Measurements from ENCODE around the gene TLE3. TPM values are rescaled to one million over a fixed set of nuclear protein-coding genes. Genes with fewer than 3 reads are reported as not detected.
"Not testable (repeated sequence)": the region's sequence is repeated elsewhere in the genome, so short reads cannot be mapped to it uniquely, and the experiment has no call there.

Gene TLE3
- total and polyA plus RNA-seq, 2 experiments from 2014 or later, result 20.5 to 38.2 TPM

DNA sequence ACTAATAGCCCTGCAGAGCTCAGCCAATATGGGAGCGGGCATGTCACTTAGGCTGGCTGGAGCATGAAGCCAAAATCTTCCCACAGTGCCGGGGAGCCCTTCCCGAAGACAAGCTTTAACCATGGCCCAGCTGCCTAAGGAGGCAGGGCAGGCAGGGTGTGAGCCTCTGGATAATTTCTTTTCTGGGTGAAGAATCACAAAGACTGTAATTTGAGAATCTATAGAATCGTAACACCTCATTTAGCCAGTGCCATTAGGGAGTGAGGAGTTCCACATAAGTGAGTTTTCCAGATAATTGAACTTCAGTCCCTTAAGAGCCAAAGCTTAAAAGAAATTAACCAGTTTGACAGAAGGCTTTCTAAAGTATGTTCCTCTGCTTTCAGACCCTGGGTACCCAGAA lies 40.2 kb upstream of the TLE3 start:
- Histone ChIP-seq H3K36me3 (no peaks in the 10 kb centered on the region), H3K4me1 (ENCODE audit: low read depth) (peaks cover 3% of the 10 kb centered on the region), H3K9me3 (ENCODE audit: low read depth) (no peaks in the 10 kb centered on the region), H3K27ac (no peak overlapping the region), H3K4me3 (no peak overlapping the region), H3K27me3 (peaks cover 39% of the 10 kb centered on the region)
- TF ChIP-seq, protein P1, sequence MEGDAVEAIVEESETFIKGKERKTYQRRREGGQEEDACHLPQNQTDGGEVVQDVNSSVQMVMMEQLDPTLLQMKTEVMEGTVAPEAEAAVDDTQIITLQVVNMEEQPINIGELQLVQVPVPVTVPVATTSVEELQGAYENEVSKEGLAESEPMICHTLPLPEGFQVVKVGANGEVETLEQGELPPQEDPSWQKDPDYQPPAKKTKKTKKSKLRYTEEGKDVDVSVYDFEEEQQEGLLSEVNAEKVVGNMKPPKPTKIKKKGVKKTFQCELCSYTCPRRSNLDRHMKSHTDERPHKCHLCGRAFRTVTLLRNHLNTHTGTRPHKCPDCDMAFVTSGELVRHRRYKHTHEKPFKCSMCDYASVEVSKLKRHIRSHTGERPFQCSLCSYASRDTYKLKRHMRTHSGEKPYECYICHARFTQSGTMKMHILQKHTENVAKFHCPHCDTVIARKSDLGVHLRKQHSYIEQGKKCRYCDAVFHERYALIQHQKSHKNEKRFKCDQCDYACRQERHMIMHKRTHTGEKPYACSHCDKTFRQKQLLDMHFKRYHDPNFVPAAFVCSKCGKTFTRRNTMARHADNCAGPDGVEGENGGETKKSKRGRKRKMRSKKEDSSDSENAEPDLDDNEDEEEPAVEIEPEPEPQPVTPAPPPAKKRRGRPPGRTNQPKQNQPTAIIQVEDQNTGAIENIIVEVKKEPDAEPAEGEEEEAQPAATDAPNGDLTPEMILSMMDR (IDR thresholded peaks at IDR 0.05; ENCODE audit: low read depth, low read length), result no peak
- DNase-seq (ENCODE audit: low read depth in 1 of 2, low spot score in 1 of 2), result no peak

DNA sequence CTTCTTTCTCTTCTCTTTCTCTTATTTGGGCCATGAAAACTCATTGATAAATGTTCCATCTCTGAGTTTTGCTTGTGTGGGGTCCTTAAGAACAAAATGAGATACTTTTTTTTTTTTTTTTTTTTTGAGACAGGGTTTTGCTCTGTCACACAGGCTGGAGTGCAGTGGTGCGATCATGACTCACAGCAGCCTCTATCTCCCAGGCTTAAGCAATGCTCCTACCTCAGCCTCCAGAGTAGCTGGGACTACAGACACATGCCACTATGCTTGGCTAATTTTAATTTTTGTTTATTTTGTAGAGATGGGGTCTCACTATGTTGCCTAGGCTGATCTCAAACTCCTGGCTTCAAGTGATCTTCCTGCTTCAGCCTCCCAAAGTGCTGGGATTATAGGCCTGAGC lies 39.3 kb upstream of the TLE3 start:
- not testable (repeated sequence) for H3K36me3 ChIP-seq; H3K27ac ChIP-seq; H3K4me1 ChIP-seq (ENCODE audit: low read depth); H3K4me3 ChIP-seq; DNase-seq (ENCODE audit: low read depth in 1 of 2, low spot score in 1 of 2); H3K9me3 ChIP-seq (ENCODE audit: low read depth)
- peaks cover 47% of the 10 kb centered on the region for H3K27me3 ChIP-seq

DNA sequence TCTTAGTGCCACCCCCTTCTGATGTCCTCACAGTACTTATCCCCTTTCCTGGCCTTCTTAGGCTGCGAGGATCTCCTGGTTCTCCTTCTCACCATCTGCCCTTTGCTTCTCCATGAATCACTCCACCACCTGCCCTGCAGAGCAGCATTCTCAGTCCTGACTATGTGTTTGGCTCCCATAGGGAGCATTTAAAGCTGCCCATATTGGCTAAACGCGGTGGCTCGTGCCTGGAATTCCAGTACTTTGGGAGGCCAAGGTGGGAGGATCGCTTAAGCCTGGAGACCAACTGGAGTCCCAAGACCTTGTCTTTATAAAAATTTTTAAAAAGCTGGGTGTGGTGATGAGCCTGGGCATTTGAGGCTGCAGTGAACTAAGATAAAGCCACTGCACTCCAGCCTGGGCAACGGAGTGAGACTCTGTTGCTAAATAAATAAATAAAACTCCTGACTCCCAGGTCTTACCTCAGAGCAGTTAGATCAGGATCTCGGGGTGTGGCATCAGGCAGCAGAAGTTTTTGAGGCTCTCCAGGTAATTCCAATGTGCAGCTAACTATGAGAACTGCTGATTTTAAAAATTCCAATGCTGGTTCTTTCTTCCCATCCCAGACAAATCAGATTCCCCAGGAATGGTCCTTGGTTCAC lies 36.2 kb upstream of the TLE3 start:
- no peaks in the 10 kb centered on the region for H3K4me1 ChIP-seq (ENCODE audit: low read depth)

DNA sequence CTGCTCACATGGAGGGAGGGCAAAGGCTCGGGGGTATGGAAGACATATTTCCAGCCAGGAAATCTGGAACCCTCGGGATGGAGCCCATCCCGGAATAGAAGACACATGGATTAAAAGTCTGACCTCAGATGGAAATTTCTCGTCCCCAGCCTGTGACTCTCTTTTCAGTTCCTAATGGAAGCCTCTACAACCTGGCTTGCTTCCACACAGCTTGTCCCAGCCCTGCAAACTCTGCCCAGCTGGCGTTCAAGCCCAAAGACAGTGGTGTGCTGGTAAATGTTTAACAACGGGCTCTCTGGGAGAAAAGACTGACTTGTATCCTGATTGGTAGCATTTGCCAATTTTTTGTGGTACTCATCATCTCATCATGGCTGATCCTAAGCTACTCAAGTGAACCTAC lies 35.6 kb upstream of the TLE3 start:
- H3K27me3 ChIP-seq, result peaks cover 61% of the 10 kb centered on the region
- H3K9me3 ChIP-seq (ENCODE audit: low read depth), result no peaks in the 10 kb centered on the region
- DNase-seq (ENCODE audit: low read depth in 1 of 2, low spot score in 1 of 2), result no peak
- TF ChIP-seq, protein P1 (IDR thresholded peaks at IDR 0.05; ENCODE audit: low read depth, low read length), result no peak
- no peak overlapping the region for H3K4me3 ChIP-seq
- no peaks in the 10 kb centered on the region for H3K36me3 ChIP-seq
- H3K27ac ChIP-seq, result no peak overlapping the region
- no peaks in the 10 kb centered on the region for H3K4me1 ChIP-seq (ENCODE audit: low read depth)

More for the DNA sequence above, 36.2 kb upstream of the TLE3 start:
- H3K27ac ChIP-seq, result no peak overlapping the region
- DNase-seq (ENCODE audit: low read depth in 1 of 2, low spot score in 1 of 2), result no peak
- TF ChIP-seq, protein P1 (IDR thresholded peaks at IDR 0.05; ENCODE audit: low read depth, low read length), result no peak
- H3K9me3 ChIP-seq (ENCODE audit: low read depth), result no peaks in the 10 kb centered on the region
- no peak overlapping the region for H3K4me3 ChIP-seq
- H3K27me3 ChIP-seq, result peaks cover 67% of the 10 kb centered on the region
- no peaks in the 10 kb centered on the region for H3K36me3 ChIP-seq

DNA sequence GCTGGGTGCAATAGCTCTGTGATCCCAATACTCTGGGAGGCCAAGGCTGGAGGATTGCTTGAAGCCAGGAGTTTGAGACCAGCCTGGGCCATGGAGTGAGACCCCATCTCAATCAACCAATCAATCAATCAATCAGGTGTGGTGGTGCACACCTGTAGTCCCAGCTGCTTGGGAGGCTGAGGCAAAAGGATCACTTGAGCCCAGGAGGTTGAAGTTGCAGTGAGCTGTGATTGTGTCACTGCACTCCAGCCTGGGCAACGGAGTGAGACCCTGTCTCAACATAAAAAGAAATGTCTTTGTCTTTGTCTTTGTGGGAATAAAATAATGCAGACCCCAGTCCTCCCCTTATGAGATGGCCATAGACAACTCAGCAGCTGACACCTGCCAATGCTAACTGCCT lies 34.9 kb upstream of the TLE3 start:
- H3K4me1 ChIP-seq (ENCODE audit: low read depth), result no peaks in the 10 kb centered on the region
- no peak overlapping the region for H3K4me3 ChIP-seq
- no peak overlapping the region for H3K27ac ChIP-seq
- TF ChIP-seq, protein P1 (IDR thresholded peaks at IDR 0.05; ENCODE audit: low read depth, low read length), result no peak
- no peak for DNase-seq (ENCODE audit: low read depth in 1 of 2, low spot score in 1 of 2)
- no peaks in the 10 kb centered on the region for H3K36me3 ChIP-seq
- H3K9me3 ChIP-seq (ENCODE audit: low read depth), result no peaks in the 10 kb centered on the region
- peaks cover 59% of the 10 kb centered on the region for H3K27me3 ChIP-seq

DNA sequence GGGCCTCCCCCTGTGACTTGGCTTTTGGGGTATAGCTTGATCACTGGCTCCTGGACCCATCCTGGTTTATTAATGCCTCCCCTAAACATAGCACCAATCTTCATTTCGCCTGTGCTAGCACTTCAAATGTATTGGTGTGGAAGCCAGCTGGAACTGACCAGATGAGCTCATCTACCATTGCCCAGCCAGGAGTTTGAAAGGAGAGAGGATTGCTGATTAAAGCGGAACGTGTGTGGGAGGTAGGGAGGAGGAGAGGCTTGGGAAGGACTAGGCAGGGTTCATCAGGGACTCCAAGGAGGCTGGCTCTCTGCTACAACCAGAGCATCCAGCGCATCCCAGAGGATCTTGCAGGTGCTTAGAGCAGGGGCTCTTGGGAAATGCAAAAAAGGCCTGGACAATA lies 34.4 kb upstream of the TLE3 start:
- Histone ChIP-seq H3K36me3 (no peaks in the 10 kb centered on the region), H3K27me3 (peaks cover 63% of the 10 kb centered on the region), H3K4me1 (ENCODE audit: low read depth) (no peaks in the 10 kb centered on the region), H3K4me3 (no peak overlapping the region), H3K27ac (no peak overlapping the region), H3K9me3 (ENCODE audit: low read depth) (no peaks in the 10 kb centered on the region)
- TF ChIP-seq, protein P1 (IDR thresholded peaks at IDR 0.05; ENCODE audit: low read depth, low read length), result no peak
- peak in 1 of 2 donors; percentile 86 for DNase-seq (ENCODE audit: low read depth in 1 of 2, low spot score in 1 of 2)
